ENCODE measurements around the gene PRKCZ.

The PRKCZ gene

DNA sequence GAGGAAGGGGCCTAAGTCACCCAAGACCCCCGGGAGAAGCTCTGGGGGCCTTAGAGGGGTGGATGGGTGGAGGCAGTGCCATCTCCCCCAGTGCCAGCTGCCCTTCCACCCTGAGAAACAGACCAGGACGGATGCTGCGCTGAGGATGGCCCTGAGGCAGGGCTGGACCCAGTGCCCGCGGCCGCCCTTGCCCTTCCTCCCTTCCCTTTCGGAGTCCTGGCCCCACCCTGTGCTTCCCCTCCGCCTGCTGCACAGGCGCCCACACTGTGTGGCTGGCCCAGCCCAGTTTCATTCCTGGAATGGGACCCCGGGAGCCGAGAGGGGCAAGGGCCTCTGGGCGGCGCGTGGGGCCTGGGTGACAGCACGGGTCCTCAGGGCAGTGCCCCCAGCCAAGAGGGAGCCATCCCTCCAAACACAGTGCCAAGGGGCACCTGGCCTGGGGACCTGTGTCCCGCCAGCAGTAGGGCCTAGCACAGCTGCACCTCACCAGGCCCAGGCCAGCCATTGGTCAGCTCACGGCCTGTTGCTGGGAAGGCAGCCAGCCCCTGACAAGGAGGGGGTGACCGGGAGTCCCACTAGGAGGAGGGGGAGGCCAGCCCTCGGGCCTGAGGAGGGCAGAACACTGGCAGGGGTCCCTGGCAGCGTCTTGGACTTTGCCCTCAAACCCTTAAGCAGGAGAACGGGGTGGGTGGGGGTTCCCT, 164.5 kb downstream of the PRKCZ start:
- DNase-seq: no peak

DNA sequence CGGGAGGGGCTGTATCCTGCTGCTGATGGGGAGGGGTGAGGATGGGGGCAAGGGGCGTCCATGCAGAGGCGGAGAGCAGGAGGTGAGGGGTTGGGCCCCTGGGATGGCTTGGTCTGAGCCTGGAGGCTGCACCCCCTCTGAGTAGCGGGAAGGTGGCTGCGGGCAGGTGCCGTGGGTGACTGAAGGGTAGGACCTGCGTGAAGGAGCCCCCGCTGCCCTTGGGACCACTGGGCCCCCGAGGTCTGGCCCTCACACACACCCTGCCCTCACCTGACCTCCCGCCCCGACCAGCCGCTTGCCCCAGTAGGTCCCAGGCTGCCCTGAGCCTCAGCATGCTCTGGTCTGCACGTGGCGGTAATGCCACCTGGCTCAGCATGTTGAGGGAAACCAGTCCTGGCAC, 165.1 kb downstream of the PRKCZ start:
- no peak for DNase-seq

DNA sequence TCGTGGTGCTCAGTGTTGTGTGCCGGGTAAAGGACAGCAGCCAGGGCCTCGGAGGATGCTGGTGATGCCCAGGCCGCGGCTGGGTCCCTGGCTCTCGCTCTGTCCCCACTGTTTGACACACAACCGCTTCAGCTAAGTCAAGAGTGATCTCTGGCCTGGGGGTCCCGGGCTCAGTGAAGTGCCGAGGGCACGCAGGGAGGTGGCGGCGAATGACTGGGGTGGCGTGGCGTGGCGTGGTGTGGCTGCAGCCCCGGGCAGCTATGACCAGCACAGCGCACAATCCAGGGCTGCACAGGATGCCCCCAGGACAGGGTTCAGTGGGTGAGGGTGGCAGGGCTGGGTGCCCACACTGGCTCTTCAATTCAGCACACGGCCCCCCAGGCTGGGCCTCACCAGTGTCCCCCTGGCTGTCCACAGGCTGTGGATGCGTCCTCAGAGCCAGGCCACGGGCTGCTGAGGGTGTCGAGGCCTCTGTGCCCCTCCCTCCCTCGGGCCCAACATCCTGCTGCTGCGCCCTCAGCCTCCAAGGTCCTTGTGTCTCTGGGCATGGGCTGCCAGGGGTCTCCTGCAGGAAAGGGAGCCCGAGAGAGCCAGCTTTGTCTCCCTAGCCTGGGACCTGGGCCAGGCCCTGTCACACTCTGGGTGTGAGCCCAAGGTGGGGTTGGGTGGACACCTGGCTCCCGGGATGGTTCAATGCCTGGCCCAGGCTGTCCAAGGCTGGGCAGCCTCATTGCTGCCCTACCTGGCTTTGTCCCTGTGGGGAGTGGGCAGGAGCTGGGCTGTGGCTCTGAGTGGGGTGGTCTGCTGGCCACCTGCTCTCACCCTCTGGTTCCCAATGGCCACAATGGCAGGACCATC, 165.9 kb downstream of the PRKCZ start:
- no peak for DNase-seq

DNA sequence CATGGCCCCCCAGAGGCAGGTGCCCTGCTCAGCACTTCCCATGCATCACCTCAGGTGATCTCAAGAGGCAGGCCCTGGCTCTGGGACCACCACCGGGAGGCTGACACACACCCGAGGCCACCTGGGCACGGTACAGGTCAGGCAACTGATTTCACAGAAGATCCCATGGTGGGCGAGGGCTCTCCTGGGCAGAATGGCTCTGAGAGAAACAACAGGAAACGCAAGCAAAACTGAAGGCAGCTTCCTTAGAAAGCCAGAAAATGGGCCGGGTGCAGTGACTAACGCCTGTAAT, 166.5 kb downstream of the PRKCZ start:
- no peak for DNase-seq

DNA sequence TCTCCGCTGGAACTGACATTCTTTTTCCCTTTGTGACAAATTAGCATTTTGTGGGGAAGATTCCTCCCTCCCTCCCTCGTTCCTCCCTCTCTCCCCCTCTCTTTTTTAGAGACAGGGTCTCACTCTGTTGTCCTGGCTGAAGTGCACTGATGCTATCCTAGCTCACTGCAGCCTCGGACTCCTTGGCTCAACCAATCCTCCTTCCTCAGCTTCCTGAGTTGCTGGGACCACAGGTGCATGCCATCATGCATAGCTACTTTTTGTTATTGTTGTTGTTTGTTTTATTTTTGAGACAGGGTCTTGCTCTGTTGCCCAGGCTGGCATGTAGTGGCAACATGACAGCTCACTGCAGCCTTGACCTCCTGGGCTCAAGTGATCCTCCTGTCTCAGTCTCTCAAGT, 171.1 kb downstream of the PRKCZ start:
- DNase-seq: no peak

DNA sequence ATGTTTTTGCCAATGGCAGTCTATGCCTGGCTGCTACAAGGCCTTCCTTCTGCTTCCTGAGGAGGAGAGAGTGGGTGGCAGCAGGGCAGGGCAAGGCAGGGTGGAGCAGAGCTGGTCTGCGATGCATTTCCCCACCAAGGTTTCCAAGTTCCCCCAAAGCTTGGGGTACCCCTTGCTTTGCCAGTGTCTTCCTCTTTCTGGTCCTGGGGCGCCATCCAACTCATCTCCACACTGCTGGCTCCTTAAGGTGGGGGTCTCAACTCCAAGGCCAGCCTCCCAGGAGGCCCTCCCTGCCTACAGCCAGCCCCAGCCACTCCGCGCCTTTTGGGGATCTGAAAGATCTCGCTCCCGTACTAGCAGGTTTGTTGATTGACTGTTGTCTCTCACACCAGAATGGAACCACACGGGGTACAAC, 174.0 kb downstream of the PRKCZ start:
- no peak for DNase-seq

DNA sequence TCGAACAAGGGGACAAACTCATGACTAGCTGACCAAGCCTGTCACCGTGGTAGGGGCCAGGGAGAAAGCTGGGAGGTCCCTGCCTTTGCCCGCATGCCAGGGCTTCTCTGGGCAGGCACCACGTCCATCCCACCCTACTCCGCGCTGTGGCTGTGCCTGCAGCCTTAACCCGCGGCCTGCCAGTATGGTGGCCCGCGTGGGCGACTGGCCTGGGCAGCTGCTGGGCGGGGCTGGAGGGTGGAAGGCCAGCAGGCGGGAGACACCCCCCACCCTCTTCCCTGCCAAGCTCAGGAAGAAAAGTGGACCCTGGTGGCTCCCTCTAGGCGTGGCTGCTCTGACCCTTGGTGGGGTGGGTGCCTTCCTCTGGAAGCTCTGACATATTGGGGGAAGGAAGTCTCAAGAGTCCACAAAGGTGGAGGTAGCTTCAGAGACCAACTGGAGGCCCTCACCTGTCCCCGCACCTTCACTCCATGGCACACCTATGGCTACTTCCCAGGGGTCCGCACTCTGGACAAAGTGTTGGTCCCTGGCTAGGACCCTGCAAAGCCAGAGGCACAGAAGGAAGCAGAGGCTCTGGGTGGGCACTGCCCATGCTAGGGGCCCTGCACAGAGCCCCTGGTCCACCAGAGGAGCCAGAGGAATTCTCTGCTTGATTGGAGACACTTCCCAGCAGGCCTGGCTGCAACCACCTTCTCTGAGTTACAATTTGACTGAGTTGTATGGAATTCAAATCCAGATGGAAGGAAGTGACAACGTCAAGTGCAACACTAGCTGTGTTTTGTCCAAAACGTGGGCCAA, 174.6 kb downstream of the PRKCZ start:
- DNase-seq: no peak

DNA sequence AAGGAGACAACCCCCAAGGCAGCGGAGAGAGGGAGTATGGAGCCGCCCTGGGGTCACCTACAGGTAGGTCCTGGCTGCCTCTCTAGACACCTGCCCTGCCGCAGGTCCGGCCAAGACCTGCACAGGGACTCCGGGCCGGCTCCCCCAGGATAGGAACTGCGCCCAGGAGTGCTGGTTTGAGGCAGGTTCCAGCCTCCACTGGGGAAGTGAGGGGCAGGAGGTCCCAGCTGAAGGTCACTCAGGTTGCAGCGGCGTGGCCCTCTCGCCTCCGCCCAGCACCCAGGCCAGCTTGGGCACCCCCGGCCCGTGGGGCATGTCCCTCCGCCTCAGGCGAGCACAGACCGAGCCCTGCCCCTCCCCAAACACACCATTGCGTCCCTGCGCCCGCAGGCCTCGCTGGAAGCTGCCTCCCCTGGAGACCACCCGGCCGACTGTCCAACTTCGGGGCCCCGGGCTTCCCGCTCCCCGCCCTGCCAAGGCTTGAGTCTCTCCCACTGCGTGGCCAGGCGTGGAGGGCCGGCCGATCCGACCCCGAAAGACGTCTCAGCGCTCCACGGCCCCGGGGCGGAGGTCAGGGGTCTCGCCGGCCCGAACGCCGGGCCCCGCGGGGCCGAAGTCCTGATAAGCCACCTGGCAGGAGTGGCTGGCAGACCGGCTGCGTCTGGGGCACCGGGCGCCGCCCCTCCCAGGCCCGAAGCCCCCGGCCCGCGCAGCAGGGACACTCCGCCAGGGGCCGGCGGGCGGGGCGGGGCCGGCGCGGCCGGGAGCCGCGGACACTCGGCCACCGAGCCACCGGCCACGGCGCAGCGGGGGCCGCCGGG, 176.5 kb downstream of the PRKCZ start:
- DNase-seq: no peak

DNA sequence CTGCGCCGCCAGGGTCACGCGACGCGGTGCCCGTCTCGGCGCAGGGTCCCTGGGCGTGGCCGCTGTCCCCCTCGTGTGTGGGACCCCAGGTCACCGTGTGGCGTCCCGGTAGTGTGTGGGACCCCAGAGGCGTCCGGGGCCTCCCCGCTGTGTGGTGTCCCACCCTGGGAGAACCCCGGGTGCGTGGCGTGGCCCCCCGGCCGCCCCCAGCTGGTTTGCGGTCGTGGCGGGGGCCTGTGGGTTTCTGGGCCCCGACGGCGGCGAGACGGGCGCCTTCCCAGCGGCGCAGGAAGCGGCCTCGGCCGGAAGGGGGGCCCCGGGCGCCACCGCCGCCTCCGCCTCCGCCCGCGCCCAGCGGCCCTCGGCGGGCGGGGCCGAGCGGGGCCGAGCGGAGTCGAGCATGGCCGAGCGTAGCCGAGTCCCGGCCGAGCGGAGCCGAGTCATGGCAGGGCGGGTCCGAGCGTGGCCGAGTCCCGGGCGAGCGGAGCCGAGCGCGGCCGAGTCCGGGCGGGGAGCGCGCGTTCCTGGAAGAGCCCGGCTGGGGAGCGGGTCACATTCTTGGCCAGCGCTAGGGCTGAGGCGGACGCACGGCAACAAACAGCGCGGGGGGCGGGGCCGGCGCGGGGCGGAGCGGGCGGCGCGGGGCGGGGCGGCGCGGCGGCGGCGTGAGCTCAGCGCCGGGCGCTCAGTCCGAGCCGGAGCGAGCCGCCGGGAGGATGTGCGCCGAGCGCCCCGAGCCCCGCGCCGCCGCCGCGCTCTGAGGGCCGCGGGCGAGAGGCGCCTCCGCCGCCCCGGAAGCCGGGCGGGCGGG, 177.3 kb downstream of the PRKCZ start:
- peak; percentile 93 for DNase-seq

DNA sequence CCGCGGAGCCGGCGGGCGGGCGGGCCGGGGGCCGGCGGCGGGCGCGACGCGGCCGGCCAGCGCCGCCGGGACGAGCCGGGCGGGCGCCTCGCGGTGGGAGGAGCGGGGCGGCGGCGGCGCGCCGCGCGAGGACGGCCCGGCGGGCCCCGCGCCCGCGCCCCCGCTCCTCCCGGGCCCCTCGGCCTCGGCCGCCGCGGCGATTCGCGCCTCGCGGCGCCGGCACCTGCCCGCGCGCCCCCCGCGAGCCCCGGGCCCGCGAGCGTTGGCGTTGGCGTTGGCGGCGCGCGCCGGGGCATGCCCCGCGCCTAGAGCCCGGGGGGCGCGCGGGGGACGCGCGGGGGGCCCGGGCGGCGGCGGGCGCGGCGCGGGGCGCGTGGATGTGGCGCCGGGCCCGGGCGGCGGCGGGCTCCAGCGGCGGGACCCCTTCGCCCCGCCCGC, 178.0 kb downstream of the PRKCZ start, which contains the start of gene SKI:
SKI (plus strand) TSS at position 163 of the 438 bp plus-strand sequence. CDS start 448 bp downstream, outside the sequence.
- DNase-seq: no peak

DNA sequence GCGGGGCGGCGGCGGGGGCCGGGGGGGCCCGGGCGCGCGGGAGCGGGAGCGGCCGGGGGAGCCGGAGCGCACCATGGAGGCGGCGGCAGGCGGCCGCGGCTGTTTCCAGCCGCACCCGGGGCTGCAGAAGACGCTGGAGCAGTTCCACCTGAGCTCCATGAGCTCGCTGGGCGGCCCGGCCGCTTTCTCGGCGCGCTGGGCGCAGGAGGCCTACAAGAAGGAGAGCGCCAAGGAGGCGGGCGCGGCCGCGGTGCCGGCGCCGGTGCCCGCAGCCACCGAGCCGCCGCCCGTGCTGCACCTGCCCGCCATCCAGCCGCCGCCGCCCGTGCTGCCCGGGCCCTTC, 178.5 kb downstream of the PRKCZ start:
- no peak for DNase-seq

DNA sequence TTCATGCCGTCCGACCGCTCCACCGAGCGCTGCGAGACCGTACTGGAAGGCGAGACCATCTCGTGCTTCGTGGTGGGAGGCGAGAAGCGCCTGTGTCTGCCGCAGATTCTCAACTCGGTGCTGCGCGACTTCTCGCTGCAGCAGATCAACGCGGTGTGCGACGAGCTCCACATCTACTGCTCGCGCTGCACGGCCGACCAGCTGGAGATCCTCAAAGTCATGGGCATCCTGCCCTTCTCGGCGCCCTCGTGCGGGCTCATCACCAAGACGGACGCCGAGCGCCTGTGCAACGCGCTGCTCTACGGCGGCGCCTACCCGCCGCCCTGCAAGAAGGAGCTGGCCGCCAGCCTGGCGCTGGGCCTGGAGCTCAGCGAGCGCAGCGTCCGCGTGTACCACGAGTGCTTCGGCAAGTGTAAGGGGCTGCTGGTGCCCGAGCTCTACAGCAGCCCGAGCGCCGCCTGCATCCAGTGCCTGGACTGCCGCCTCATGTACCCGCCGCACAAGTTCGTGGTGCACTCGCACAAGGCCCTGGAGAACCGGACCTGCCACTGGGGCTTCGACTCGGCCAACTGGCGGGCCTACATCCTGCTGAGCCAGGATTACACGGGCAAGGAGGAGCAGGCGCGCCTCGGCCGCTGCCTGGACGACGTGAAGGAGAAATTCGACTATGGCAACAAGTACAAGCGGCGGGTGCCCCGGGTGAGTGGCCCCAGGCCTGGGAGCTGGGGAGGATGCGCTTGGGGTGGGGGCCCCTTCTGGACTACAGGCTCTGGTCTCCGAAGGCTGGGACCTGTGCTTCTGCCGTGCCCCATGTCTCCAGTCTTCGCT, 179.0 kb downstream of the PRKCZ start:
- no peak for DNase-seq

DNA sequence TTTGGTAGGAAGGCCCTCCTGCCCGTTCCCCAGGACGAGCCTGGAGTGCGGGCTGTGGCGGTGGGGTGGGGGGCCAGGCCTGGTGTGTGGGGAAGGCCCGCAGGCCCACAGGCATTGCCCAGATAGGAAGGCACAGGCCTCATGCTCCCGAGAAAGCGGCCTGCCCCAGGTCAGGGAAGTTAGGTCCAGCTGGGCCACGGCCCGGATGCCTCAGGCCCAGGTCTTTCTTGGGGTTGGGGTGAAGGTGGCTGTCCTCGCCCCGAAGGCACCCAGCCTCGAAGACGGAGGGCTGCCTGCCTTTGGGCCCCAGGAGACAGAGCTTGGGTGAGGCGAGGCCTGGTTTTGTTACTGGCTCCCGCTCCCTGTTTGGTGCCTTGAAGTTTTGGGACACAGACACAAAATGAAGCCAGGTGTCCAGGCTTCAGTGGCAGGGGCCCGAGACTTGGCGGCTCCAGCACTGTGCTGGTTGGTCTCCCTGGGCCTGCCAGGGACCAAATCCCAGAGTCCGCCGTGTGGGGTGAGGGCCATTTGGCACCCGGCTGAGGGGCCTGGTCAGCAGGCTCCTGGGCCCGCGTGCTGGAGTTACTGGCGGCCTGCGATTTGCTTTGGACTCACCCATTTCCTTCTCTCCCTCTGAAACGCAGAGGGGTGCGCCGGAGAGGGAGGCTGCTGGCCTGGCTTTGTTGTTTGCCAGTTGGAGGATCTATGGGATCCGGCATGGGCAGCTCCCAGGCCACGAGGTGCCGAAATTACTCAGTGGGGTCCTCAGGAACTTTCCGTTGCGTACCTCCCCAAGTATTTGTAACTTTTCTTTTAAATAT, 179.9 kb downstream of the PRKCZ start:
- no peak for DNase-seq

DNA sequence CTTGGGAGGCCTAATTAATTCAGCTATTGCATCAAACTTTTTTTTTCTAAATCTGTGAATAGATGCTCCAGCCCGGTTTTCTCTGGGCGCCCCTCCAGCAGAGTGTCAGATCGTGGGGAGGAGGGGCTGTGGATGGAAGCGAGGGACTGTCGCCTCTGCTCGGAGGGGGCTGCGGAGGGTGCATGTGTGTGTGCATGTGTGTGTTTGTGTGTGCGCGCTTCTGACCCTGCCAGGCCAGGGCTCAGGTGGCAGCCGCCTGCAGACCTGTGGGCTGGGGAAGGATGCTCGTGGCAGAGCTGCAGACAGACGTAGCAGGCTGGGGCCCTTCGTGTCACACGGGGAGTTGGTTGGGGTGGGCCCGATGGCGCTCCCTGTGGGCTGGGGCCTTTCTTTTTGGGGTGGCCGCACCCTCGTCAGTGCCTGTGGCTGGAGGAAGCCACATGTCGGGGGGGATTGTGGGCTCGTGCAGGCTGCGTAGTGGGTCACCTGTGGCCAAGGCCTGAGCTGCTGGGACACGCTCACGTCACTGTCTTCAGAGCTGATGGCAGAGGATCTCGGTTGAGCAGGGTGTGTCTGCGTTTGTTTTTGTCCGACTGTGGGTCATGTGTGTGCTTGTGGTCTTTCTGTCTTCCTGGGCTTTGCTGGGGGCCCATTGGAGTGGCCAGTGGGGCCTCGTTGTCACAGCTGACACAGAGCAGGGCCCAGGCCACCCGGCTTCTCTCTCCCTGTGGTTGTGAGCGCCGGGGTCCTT, 180.7 kb downstream of the PRKCZ start:
- no peak for DNase-seq

DNA sequence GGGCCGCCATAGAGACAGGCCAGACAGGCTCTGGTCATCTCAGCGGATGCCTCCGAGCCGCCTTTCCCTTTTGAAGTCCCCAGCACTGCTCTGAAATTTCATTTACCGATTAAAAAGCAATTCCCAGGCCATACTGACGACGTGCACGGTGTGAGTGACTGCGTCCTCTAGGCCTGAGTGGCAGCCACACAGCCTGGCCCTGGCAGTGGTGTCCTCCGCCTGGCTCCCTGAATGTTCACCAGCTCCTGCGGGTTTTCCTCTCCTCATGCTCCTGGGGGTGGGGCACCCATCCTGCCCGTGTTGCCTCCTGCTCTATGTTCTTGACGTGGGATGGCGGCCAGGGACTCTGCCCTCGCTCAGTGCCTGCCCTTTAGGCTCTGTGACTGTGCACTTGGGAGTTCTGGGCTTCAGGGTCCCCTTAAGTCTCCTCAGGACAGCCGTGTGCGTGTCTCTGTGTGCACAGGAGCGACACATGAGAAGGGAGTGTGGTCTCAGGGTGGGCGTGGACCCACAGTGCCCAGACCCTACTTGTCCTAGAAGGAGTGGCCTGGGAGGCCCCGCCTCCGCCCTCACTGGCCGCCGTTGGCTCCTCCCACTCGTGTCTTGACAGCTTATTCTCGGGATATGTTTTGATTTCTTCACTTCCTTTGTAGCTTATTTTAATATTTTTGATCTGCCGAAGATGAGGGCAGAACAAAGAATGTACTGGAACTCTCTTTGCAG, 181.5 kb downstream of the PRKCZ start:
- DNase-seq: no peak

DNA sequence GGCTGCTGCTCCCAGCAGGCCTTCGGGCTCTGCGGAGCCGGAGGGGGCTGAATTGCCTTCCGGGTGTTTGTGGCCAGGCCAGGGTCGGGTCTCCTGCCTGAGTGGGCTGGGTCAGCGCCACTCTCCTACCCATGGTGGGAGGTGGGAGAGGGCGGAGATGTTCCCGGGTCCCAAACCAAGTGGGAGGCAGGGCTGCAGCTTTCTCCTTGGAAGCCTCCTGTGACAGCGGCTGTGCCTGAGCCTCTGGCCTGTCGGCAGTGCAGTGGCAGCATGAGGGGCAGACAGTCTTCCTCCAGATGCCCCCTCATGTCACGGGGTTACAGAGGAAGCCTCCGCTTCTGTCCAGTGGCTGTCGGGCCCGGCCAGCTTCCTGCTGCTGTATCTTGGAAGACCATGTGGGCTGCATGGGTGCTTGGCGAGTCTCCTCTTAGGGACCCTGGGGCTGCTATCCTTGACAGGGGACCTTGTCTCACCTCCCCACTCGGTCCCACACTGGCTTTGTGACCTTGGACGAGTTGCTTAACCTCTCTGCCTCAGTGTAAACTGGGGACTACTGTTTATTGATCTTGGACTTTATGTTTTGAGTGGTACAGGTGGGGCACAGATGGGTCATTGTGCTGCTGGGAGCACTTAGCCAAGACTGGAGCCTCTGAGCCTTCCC, 182.2 kb downstream of the PRKCZ start:
- no peak for DNase-seq

DNA sequence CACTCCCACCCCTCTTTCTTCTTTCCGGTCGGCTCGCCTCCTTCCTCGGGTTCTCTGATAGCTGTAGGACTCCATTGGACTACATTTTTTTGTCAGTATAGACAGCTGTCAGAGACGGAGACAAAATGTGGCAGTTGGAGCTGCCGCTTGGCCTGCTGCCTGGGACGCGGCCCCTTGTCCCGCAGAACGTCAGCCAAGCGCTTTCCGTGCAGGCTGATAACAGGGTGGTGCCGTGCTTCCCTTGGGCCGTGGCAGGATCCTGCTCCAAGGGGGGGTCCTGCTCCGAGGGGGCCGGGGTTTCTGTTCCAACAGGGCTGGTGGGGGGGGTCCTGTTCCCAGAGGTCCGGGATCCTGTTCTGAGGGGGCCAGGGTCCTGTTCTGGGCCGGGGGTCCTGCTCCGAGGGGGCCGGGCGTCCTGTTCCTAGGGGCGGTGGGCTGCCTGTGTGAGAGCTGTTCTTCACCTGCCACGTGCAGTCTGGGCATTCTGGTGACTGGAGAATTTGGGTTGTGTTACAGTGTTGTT, 182.8 kb downstream of the PRKCZ start:
- no peak for DNase-seq

DNA sequence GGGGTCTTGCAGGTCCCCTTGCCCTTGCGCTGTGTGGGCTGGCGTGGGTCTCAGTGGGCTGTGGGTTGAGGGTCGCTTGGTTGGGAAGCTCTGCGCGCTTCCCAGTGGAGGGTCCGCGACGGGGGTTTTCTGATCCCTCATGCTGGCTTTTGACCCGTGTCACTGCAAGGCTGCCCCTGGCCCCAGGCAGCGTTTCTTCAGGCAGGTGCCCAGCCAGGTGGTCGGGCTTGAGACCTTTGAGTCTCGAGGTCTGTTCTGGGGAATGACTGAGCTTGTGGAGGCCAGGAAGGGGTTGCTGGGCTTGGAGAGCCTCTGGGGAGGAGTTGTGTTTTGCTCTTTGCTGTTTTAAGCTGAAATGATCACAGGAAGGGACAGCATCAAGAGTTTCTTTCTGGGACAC, 183.3 kb downstream of the PRKCZ start:
- no peak for DNase-seq
